ENCODE measurements around the gene PDE10A. TPM values are rescaled to one million over a fixed set of nuclear protein-coding genes. Genes with fewer than 3 reads are reported as not detected.

Gene PDE10A
- total and polyA plus RNA-seq, 9 of the 15 experiments (the other 6 are each of a cell fraction or from before 2014, with no cell fraction given), result 0.04 TPM; not detected in 8

DNA sequence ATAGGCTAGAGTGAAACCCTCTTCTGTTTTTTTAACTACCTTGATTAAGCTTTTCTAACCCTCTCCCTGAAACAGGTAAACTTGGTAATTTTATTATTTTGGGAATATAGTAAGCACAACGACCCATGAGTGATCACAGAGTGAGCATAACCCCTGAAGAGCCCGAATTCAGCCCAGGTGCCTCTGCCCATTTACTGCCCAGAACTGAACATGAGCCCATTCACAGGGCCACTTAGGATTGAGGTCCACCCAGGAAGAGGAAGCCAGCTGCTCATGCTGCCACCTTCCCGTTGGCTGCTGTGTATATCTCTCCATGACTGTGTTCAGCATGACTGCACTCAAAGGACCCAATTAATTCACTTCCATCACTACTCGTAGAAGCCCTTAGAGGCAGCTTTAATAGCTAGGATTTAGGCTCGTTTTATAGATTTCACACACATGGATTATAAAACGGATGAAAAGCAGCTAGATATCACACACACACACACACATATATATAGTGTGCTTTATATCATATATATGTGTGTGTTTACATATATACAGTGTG, 8.3 kb upstream of the PDE10A start:
- ATAC-seq (no peak), DNase-seq (ENCODE audit: extremely low read depth in 1 of 4, low spot score in 3 of 4) (no peak), FAIRE-seq (no peak)
- ChIA-PET CTCF (ENCODE audit: low intra/inter-chr PET ratio) (no interaction called here), POLR2A (no interaction called here)
- Histone ChIP-seq H3K27ac (ENCODE audit: extremely low read depth, low read depth, low read length) (no peak overlapping the region), H3K4me3 (no peak overlapping the region), H3K9me3 (replicated peaks; ENCODE audit: control insufficient read depth, insufficient read depth, low read depth, low read length) (no peaks in the 10 kb centered on the region), H3K9me1 (ENCODE audit: control insufficient read depth, insufficient read depth, low read length) (no peaks in the 10 kb centered on the region), H3K36me3 (ENCODE audit: control insufficient read depth, insufficient read depth, low read length) (no peaks in the 10 kb centered on the region), H3K4me1 (replicated peaks in 1 of 2; ENCODE audit: control insufficient read depth in 2 of 2, insufficient read depth in 2 of 2, low read length in 2 of 2) (no peaks in the 10 kb centered on the region), H4K20me1 (replicated peaks; ENCODE audit: control insufficient read depth, insufficient read depth, low read length) (no peaks in the 10 kb centered on the region), H3K27me3 (ENCODE audit: control insufficient read depth in 2 of 2, insufficient read depth in 2 of 2, low read length in 2 of 2) (no peaks in the 10 kb centered on the region), H2AFZ (ENCODE audit: low read depth, low read length) (no peak overlapping the region), H3K9ac (ENCODE audit: insufficient read depth in 1 of 2, low read depth in 2 of 2, low read length in 2 of 2) (no peak overlapping the region), H3K4me2 (ENCODE audit: insufficient read depth, low read length) (no peak overlapping the region), H3K79me2 (ENCODE audit: control insufficient read depth, insufficient read depth, low read length) (no peaks in the 10 kb centered on the region)
- WGBS (ENCODE audit: insufficient coverage, low coverage, missing lambda C conversion rate), result 0% methylated on average over 6 of the region's 6 CpGs
- no peak for TF ChIP-seq MCM3 (IDR thresholded peaks at IDR 0.05)
- in situ Hi-C loops (cut with MboI), result no loop called here
- intact Hi-C loops (cut with micrococcal nuclease), result no loop called here
- no TSS peak for BruUV-seq (replicated peaks)

GRCh38 chr6:165668951-165669350, 5.9 kb upstream of the PDE10A start:
- no peaks in the 10 kb centered on the region for H4K20me1 ChIP-seq (replicated peaks; ENCODE audit: control insufficient read depth, insufficient read depth, low read length)
- no peak overlapping the region for H2AFZ ChIP-seq (ENCODE audit: low read depth, low read length)
- in situ Hi-C loops (cut with MboI), result no loop called here
- 0% methylated on average over 7 of the region's 8 CpGs for WGBS (ENCODE audit: insufficient coverage, low coverage, missing lambda C conversion rate)
- H3K27ac ChIP-seq (ENCODE audit: extremely low read depth, low read depth, low read length), result no peak overlapping the region
- no peak for ATAC-seq
- no peaks in the 10 kb centered on the region for H3K79me2 ChIP-seq (ENCODE audit: control insufficient read depth, insufficient read depth, low read length)
- BruUV-seq (replicated peaks), result no TSS peak
- POLR2A ChIA-PET, result no interaction called here
- H3K4me1 ChIP-seq (replicated peaks in 1 of 2; ENCODE audit: control insufficient read depth in 2 of 2, insufficient read depth in 2 of 2, low read length in 2 of 2), result peaks cover 0 to 1% of the 10 kb centered on the region in 2 experiments; a peak in 1 of 5 replicates
- H3K36me3 ChIP-seq (ENCODE audit: control insufficient read depth, insufficient read depth, low read length), result no peaks in the 10 kb centered on the region
- CTCF ChIA-PET (ENCODE audit: low intra/inter-chr PET ratio), result no interaction called here
- H3K4me3 ChIP-seq, result no peak overlapping the region
- H3K9me3 ChIP-seq (replicated peaks; ENCODE audit: control insufficient read depth, insufficient read depth, low read depth, low read length), result no peaks in the 10 kb centered on the region
- intact Hi-C loops (cut with micrococcal nuclease), result no loop called here
- H3K27me3 ChIP-seq (ENCODE audit: control insufficient read depth in 2 of 2, insufficient read depth in 2 of 2, low read length in 2 of 2), result peaks cover 0 to under 1% of the 10 kb centered on the region in 2 experiments; a peak in 2 of 5 replicates
- no peak for FAIRE-seq
- DNase-seq (ENCODE audit: extremely low read depth in 1 of 4, low spot score in 3 of 4), result no peak
- H3K4me2 ChIP-seq (ENCODE audit: insufficient read depth, low read length), result no peak overlapping the region
- no peak overlapping the region for H3K9ac ChIP-seq (ENCODE audit: insufficient read depth in 1 of 2, low read depth in 2 of 2, low read length in 2 of 2)
- H3K9me1 ChIP-seq (ENCODE audit: control insufficient read depth, insufficient read depth, low read length), result no peaks in the 10 kb centered on the region
- TF ChIP-seq TAL1 (IDR thresholded peaks at IDR 0.05) (no peak), FOXA3 (CRISPR knock-in tag; conservative IDR thresholded peaks at IDR 0.05 in 1 of 2, IDR thresholded peaks at IDR 0.05 in 1 of 2) (no peak), ZBTB43 (CRISPR knock-in tag; IDR thresholded peaks at IDR 0.05) (no peak), ETV6 (IDR thresholded peaks at IDR 0.05; ENCODE audit: borderline replicate concordance in 1 of 2, low read depth in 2 of 2, low read length in 1 of 2) (no peak), ETV6 (CRISPR knock-in tag; IDR thresholded peaks at IDR 0.05; ENCODE audit: borderline replicate concordance) (no peak), RAD21 (CRISPR knock-in tag; conservative IDR thresholded peaks at IDR 0.05 in 1 of 2, IDR thresholded peaks at IDR 0.05 in 1 of 2) (no peak), RCOR1 (IDR thresholded peaks at IDR 0.05; ENCODE audit: borderline replicate concordance in 1 of 2, low read depth in 2 of 2, low read length in 2 of 2) (no peak), PCBP2 (IDR thresholded peaks at IDR 0.05; ENCODE audit: low read depth, low read length, poor library complexity, severe bottlenecking) (no peak), ZBTB7A (IDR thresholded peaks at IDR 0.05; ENCODE audit: borderline replicate concordance, control insufficient read depth, low read depth, low read length) (no peak)
- TF ChIP-seq, protein P1, sequence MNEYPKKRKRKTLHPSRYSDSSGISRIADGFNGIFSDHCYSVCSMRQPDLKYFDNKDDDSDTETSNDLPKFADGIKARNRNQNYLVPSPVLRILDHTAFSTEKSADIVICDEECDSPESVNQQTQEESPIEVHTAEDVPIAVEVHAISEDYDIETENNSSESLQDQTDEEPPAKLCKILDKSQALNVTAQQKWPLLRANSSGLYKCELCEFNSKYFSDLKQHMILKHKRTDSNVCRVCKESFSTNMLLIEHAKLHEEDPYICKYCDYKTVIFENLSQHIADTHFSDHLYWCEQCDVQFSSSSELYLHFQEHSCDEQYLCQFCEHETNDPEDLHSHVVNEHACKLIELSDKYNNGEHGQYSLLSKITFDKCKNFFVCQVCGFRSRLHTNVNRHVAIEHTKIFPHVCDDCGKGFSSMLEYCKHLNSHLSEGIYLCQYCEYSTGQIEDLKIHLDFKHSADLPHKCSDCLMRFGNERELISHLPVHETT (CRISPR knock-in tag; conservative IDR thresholded peaks at IDR 0.05 in 1 of 2, IDR thresholded peaks at IDR 0.05 in 1 of 2), result no peak
